ENCODE data around the gene CCDC15.

DNA sequence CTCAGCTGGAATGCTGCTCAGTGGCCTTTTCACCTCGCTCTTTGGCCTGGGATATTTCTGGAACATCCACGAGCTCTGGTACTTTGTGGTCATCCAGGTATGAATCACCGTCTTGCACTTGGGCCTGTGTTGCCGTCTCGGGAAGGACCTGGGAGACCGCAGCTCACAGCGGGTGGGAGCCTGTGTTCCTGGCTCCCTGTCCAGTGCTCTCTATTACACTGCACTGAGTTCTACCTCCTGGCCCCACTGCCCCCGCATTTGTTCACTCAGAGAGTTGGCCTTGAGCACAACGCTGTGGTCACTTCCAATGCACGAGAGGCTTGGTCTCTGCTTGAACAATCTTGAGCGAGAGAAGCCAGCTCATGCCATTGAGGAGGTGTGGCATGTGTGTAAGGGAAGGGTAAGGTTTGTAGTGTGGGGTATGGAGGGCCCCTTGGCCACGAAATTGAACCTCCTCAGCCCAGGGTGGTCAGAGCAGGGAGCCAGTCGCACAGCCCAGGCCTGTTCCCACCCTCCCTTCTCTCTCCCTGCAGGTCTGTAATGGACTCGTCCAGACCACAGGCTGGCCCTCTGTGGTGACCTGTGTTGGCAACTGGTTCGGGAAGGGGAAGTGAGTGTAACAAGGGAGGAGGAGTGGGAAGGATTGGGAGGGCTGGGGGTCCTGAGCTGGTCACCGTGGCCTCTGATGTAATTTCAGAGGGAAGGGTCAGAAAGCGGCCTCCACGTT, 125.3 kb downstream of the CCDC15 start:
- TF ChIP-seq, protein P1, sequence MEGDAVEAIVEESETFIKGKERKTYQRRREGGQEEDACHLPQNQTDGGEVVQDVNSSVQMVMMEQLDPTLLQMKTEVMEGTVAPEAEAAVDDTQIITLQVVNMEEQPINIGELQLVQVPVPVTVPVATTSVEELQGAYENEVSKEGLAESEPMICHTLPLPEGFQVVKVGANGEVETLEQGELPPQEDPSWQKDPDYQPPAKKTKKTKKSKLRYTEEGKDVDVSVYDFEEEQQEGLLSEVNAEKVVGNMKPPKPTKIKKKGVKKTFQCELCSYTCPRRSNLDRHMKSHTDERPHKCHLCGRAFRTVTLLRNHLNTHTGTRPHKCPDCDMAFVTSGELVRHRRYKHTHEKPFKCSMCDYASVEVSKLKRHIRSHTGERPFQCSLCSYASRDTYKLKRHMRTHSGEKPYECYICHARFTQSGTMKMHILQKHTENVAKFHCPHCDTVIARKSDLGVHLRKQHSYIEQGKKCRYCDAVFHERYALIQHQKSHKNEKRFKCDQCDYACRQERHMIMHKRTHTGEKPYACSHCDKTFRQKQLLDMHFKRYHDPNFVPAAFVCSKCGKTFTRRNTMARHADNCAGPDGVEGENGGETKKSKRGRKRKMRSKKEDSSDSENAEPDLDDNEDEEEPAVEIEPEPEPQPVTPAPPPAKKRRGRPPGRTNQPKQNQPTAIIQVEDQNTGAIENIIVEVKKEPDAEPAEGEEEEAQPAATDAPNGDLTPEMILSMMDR (IDR thresholded peaks at IDR 0.05): no peak
- no peak for TF ChIP-seq POLR2A (IDR thresholded peaks at IDR 0.05)
